OCI-LY7 (cell line): ENCODE measurements around the gene DLGAP1.

ENCODE experiments used
- CTCF ChIP-seq: fragments of 200-600 bp; sonication (generic); conservative IDR thresholded peaks from 2 replicates; pipeline ENCODE4 v1.5.1; 2014; ENCODE audit warnings: mild to moderate bottlenecking, antibody characterized with exemption, low read length, moderate library complexity, mixed read lengths
- EZH2phosphoT487 ChIP-seq: fragments of 200-600 bp; sonication (generic); IDR thresholded peaks from 2 replicates; pipeline ENCODE4 v1.6.1; 2018; ENCODE audit warnings: low read depth, borderline replicate concordance, mild to moderate bottlenecking, mixed run types, antibody characterized with exemption, low read length, moderate library complexity, mixed read lengths

- TF ChIP-seq CTCF (no peak), EZH2phosphoT487 (no peak)
These were observed 587.2 kb downstream of the DLGAP1 start for GRCh38 chr18:3867864-3868311.
